GM04504 (cell line): ENCODE data around the gene TBCB.
"Not testable (repeated sequence)": the region's sequence is repeated elsewhere in the genome, so short reads cannot be mapped to it uniquely, and the experiment has no call there.

Source experiments
- DNase-seq: peaks from one replicate; pipeline ENCODE4 v3.0.0-alpha.2; 2012; ENCODE audit warnings: low read depth

The TBCB gene, protein sequence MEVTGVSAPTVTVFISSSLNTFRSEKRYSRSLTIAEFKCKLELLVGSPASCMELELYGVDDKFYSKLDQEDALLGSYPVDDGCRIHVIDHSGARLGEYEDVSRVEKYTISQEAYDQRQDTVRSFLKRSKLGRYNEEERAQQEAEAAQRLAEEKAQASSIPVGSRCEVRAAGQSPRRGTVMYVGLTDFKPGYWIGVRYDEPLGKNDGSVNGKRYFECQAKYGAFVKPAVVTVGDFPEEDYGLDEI

DNA sequence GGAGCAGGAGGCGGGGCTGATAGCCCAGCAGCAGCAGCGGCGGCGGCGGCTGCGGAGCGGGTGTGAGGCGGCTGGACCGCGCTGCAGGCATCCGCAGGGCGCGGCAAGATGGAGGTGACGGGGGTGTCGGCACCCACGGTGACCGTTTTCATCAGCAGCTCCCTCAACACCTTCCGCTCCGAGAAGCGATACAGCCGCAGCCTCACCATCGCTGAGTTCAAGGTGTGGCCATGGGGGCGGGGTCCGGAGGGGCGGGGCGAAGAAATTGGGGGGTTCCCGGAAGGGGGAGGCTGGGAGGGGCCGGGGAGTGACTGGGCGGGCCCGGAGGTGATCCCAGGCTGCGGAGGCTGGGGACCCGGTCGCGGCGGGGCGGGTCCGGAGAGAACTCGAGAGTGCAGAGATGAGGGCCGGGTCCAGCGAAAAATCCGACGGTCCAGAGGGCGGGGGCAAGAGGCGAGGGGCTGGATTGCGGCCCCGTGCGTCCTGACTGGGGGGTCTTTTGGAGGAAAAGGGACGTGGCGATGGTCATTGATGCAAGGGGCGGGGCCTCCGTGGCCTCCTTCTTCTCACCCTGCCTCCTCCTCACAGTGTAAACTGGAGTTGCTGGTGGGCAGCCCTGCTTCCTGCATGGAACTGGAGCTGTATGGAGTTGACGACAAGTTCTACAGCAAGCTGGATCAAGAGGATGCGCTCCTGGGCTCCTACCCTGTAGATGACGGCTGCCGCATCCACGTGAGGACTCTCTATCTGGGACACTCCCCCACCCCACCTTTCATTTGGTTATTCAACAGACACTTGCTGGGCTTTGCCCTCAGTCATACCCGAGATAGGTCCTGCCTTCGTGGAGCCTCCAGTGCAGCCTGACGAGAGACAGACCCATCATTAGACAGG, at the start of gene TBCB:
Gene TBCB, plus strand, starts transcription at position 16 of the 891 bp plus-strand sequence. Its CDS starts 93 bp downstream, at position 109.
- no peak for DNase-seq

GRCh38 chr19:36067681-36068080, 47.6 kb upstream of the TBCB start:
- DNase-seq, result no peak

- DNase-seq, result not testable (repeated sequence)
These were observed 46.3 kb upstream of the TBCB start for GRCh38 chr19:36068810-36069499.

DNA sequence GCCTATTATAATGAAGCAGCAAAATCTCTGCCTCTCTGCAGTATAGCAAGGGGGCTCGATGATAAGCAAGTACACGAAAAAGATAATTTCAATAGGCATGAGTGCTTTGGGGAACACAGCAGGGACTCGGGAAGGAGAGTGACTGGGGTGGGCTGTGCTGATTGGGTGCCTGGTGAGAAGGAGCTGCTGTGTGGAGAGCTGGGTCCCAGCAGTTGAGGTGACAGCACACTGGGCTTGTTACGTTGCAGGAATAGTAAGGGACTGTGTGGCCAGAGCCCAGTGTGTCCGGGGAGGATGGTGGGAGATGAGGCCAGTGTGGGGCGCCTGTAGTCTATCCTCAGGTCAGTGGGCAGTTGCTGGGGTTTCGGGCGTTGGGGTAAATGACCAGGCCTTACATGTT, 43.2 kb upstream of the TBCB start:
- no peak for DNase-seq

- no peak for DNase-seq
These were observed 42.0 kb upstream of the TBCB start for GRCh38 chr19:36073121-36073876.

DNA sequence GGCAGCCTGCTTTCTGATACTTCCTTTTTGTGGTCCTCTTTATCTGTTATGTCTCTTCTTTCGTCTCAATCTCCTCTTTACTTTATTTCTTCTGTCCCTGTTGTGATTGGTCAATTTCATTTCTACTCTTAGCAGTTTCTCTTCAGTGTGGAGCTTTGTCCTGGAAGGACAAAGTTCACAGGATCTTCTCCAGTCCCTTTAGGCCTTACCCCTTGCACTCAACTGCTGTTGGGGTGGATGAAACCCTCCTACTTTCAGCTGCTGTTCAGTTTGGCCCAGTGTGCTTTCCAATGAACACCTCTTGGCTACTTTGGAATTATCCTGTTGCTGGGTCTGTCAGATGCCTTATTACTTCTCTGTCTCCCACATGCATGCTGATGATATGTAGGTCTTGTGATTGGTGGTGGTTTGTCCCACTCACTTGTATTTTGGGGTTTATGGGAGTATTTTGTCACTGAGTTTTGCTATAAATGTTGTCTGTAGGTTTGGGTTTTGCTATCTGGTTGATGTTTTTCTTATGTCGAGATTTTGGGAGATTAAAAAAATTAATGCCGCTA, 35.8 kb upstream of the TBCB start:
- DNase-seq, result no peak

GRCh38 chr19:36081385-36081784, 33.9 kb upstream of the TBCB start:
- DNase-seq, result no peak

GRCh38 chr19:36081894-36082293, 33.4 kb upstream of the TBCB start:
- no peak for DNase-seq

DNA sequence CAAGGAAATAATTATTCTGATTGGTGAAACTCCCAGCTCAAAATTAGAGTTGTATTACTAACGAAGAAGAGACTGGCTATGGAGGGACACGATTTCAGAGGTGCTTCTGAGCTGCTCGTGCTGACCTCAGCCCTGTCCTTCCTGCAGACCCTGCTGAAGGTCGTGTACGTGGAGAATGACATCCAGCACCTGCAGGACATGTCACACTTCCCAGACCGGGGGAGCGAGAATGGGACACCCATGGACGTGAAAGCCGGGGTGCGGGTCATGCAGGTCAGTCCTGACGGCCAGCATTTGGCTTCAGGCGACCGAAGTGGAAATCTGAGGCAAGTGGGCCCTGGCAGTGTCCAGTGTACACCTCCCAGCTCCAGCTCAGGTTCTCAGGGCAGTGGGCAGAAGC, 32.4 kb upstream of the TBCB start:
- DNase-seq, result no peak

DNA sequence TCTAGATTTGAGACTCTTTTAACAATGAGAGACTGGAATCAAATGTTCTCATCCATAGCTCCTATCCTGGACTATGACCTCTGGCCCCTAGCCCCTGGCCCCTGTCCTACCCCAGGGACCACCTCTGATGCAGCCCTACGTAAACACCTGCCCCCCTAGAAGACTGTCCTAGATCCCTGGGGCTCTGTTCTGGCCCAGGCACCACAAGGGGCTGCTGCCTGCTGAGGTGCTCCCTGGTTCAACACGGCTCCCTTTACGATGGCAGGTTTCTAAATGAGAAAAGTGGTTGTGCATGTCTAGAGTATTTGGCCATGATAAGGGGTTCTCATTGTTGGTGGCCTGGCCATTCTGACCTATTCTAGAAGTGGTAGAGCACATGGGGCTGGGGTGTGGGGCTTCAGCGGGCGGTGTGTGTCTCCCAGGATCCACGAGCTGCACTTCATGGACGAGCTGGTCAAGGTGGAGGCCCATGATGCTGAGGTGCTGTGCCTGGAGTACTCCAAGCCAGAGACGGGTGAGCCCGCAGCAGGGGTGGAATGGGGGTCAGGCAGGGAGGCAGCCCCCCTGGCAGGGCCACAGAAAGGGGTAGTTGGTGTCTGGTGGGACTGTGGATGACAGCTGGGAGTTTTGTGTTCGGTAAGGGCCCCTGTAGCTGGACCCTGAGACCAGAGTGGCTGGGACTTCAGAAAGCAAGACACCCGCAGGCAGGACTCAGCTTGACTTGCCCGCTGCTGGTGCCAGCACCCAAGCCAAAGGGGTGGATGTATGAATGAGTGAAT, 30.8 kb upstream of the TBCB start:
- DNase-seq, result no peak

GRCh38 chr19:36086326-36086725, 28.9 kb upstream of the TBCB start:
- DNase-seq, result no peak

DNA sequence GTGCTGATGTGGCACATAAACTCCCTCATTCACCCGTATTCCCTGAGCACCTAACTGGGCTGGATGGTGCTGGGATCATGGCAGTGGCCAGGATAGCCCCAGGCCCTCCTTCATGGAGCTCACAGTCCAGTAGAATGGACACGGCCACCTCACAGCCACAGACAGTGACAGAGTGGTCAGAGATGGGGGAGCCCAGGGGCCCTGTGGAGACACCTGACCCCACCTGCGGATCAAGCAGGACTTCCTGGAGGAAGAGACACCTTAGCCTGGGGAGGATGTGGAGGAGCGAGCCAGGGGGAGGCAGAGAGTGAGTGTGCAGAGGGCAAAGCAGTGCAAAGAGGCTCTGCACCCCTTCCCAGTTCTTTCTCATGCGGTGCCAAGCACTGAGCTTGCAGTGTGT, 25.4 kb upstream of the TBCB start:
- DNase-seq, result no peak

- no peak for DNase-seq
These were observed 24.2 kb upstream of the TBCB start for GRCh38 chr19:36090910-36091695.

DNA sequence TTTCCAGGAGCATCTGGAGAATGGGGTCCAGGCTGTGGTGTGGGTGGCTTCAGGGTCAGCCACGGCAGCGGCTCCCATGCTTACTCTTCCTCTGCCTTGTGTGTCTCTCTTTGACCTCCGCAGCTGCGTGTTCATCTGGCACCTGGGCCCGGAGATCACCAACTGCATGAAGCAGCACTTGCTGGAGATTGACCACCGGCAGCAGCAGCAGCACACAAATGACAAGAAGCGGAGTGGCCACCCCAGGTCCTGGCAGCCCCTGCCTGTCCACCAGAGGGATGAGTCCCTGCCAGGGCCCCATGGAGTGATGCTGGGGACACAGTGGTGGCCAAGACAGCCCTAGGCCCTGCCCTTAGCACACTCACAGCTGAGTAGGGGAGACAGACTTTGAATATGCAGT, 22.7 kb upstream of the TBCB start:
- DNase-seq, result no peak

GRCh38 chr19:36093146-36093662, 22.1 kb upstream of the TBCB start:
- DNase-seq, result no peak

DNA sequence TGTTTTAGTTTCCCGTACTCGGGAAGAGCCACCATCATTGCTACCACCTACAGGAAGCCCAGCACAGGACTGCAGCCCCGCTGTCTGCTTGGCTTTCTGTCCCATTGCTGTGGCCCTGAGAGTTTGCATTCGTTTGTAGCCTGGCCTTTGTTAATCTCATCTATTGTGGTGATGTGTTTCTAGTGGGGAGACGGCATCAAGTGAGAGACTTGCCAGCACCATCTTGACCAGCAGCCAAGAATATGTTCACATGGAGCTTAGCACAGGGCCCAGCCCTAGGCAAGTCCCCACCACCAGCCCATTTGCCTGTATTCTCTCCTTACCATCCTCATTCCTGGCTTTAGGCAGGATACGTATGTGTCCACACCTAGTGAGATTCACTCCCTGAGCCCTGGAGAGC, 21.6 kb upstream of the TBCB start:
- DNase-seq, result no peak

DNA sequence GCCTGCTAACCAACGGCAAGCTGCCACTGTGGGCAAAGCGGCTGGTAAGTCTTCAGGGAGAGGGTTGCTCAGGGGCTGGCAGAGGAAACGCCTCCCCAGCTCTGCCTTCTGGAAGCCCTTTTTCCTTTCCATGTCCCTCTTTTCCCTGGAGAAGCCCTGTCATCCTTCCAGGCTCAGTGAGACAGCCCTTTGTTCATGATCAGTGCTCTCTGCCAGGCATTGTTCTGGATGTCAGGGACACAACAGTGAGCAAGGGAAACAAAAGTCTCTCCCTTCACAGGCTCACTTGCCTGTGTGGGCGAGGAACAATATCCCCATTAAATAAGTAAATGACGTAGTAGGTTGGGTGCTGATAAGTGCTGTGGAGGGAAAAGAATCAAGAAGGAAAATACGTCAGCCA, 18.2 kb upstream of the TBCB start:
- DNase-seq, result no peak

DNA sequence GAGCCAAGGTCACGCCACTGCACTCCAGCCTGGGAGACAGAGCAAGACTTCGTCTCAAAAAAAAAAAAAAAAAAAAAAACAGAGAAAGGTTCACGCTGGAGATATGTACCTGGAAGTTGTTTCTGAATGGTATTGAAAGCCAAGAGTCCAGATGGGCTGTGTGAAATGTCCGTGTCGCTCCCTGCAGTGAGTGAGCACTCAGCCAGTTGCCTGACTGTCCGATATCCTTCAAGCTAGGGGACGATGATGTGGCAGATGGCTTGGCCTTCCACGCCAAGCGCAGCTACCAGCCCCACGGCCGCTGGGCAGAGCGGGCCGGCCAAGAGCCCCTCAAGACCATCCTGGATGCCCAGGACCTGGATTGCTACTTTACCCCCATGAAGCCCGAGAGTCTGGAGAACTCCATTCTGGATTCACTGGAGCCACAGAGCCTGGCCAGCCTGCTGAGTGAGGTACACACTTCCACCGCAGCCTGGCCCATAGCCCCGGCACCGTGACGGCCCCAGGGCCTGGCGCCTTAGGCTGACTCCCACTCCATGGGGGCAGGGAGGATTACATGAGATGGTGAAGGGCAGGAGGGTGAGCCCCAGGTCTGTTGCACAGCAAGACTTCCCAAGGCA, 16.0 kb upstream of the TBCB start:
- no peak for DNase-seq

GRCh38 chr19:36100476-36100875, 14.8 kb upstream of the TBCB start:
- no peak for DNase-seq
